ENCODE data around the gene P2RX7.

DNA sequence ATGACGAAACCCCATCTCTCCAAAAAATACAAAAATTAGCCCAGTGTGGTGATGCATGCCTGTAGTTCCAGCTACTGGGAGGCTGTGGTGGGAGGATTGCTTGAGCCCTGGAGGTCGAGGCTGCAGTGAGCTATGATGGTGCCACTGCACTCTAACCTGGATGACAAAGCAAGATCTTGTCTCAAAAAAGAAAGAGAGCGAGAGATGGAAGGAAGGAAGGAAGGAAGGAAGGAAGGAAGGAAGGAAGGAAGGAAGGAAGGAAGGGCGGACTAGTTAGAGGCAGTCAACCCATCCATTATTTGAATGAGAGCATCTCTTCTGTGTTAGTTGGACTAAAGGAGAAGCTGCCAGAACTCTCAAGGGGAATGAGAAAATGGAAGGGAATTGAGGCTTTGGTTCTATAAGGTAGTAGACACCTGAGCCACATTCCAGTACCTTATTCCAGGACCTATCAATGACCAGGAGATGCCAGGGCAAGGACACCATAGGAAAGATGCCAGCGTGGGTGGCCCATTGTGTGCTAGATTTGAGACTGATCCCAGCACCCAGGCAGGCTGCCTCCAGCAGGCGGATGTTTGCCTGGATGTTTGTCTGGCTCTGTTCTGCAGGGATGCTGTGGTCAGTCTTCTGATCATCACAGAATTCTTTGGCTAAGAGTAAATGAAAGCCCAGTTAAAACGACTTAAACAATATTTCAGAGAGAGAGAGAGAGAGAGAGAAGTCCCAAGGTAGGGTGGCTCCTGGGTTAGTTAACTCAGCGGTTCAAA, 11.5 kb upstream of the P2RX7 start:
- TF ChIP-seq YY1 (IDR thresholded peaks at IDR 0.05; ENCODE audit: low read depth) (no peak), RAD21 (IDR thresholded peaks at IDR 0.05; ENCODE audit: low read depth) (no peak), TAF1 (IDR thresholded peaks at IDR 0.05; ENCODE audit: low read depth) (no peak), CREB1 (IDR thresholded peaks at IDR 0.05; ENCODE audit: low read depth) (no peak), EP300 (IDR thresholded peaks at IDR 0.05; ENCODE audit: borderline replicate concordance) (no peak), NFIC (IDR thresholded peaks at IDR 0.05) (no peak), CEBPB (IDR thresholded peaks at IDR 0.05) (no peak), FOXM1 (IDR thresholded peaks at IDR 0.05; ENCODE audit: borderline replicate concordance, low read depth) (no peak), EGR1 (IDR thresholded peaks at IDR 0.05) (no peak)
- TF ChIP-seq, protein P1, sequence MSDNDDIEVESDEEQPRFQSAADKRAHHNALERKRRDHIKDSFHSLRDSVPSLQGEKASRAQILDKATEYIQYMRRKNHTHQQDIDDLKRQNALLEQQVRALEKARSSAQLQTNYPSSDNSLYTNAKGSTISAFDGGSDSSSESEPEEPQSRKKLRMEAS (IDR thresholded peaks at IDR 0.05), result no peak
- TF ChIP-seq, protein P2, sequence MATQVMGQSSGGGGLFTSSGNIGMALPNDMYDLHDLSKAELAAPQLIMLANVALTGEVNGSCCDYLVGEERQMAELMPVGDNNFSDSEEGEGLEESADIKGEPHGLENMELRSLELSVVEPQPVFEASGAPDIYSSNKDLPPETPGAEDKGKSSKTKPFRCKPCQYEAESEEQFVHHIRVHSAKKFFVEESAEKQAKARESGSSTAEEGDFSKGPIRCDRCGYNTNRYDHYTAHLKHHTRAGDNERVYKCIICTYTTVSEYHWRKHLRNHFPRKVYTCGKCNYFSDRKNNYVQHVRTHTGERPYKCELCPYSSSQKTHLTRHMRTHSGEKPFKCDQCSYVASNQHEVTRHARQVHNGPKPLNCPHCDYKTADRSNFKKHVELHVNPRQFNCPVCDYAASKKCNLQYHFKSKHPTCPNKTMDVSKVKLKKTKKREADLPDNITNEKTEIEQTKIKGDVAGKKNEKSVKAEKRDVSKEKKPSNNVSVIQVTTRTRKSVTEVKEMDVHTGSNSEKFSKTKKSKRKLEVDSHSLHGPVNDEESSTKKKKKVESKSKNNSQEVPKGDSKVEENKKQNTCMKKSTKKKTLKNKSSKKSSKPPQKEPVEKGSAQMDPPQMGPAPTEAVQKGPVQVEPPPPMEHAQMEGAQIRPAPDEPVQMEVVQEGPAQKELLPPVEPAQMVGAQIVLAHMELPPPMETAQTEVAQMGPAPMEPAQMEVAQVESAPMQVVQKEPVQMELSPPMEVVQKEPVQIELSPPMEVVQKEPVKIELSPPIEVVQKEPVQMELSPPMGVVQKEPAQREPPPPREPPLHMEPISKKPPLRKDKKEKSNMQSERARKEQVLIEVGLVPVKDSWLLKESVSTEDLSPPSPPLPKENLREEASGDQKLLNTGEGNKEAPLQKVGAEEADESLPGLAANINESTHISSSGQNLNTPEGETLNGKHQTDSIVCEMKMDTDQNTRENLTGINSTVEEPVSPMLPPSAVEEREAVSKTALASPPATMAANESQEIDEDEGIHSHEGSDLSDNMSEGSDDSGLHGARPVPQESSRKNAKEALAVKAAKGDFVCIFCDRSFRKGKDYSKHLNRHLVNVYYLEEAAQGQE (IDR thresholded peaks at IDR 0.05; ENCODE audit: low read depth), result no peak
